Tibial artery (tissue), 4 donors: Measurements from ENCODE around the gene POU1F1.

ENCODE experiments used
- DNase-seq, 2 donors: peaks; one replicate each; pipeline ENCODE4 v3.0.0-alpha.2; 2019
- H3K27ac ChIP-seq, 2 donors: fragments of 200-600 bp; sonication (generic) in 1 of 2; 1 replicate in 1 of 2; 2 replicates in 1 of 2; pipeline ENCODE4 v1.5.1; 2018 to 2019; ENCODE audit warnings: mild to moderate bottlenecking in 1 of 2
- H3K27me3 ChIP-seq, 2 donors: fragments of 200-600 bp; sonication (generic) in 1 of 2; one replicate each; pipeline versions ENCODE4 v1.5.1 to v1.6.0; 2016 to 2019
- H3K36me3 ChIP-seq, 3 donors: fragments of 200-600 bp; sonication (generic) in 2 of 3; one replicate each; pipeline ENCODE4 v1.5.1; 2016 to 2019; ENCODE audit warnings: mild to moderate bottlenecking in 2 of 3
- H3K4me1 ChIP-seq, 4 donors: fragments of 200-600 bp; sonication (generic) in 2 of 4; 1 replicate in 3 of 4; 2 replicates in 1 of 4; pipeline ENCODE4 v1.5.1; 2016 to 2019
- H3K4me3 ChIP-seq, 2 donors: fragments of 200-600 bp; sonication (generic) in 1 of 2; 1 replicate in 1 of 2; 2 replicates in 1 of 2; pipeline ENCODE4 v1.5.1; 2018 to 2019; ENCODE audit warnings: mild to moderate bottlenecking in 2 of 2
- H3K9me3 ChIP-seq, 3 donors: fragments of 200-600 bp; sonication (generic) in 1 of 3; one replicate each; pipeline ENCODE4 v1.5.1; 2016 to 2019
- intact Hi-C: fragments of 100-400 bp; cut with DNase I; formaldehyde crosslinking; loops from one replicate; pipeline ENCODE4 v1.15.0; 2023; ENCODE audit warnings: low total_unique reads
- TF ChIP-seq, protein P1 (sequence below), 2 experiments: fragments of 200-600 bp in 1 of 2; fragments of 450-650 bp in 1 of 2; IDR thresholded peaks; one replicate each; pipeline ENCODE4 v1.5.1; 2017 to 2019; ENCODE audit warnings: antibody characterized with exemption in 2 of 2, mild to moderate bottlenecking in 1 of 2, moderate library complexity in 1 of 2

POU1F1 gene

DNA sequence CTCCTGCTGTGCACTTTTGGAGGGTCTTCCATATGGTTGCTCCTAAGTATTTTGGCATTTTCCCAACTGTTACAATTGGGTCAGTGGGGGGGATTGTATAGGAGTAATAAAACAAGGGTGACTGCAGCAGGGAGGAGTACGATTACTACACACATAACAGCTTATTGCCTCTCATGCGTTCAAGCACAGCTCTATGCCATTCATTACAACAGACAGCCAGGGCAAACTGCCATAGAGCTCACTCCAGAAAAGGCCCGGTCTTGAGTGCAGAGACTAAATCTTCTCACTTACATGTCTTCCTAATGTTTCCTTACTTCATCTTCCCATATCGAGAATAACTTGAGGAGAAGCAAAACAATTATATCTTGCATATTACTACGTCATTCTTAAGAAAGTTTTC, 50.7 kb downstream of the POU1F1 start:
- no peak for DNase-seq
- intact Hi-C loops, result no loop called here
- H3K27ac ChIP-seq, result no peak overlapping the region
- TF ChIP-seq, protein P1, sequence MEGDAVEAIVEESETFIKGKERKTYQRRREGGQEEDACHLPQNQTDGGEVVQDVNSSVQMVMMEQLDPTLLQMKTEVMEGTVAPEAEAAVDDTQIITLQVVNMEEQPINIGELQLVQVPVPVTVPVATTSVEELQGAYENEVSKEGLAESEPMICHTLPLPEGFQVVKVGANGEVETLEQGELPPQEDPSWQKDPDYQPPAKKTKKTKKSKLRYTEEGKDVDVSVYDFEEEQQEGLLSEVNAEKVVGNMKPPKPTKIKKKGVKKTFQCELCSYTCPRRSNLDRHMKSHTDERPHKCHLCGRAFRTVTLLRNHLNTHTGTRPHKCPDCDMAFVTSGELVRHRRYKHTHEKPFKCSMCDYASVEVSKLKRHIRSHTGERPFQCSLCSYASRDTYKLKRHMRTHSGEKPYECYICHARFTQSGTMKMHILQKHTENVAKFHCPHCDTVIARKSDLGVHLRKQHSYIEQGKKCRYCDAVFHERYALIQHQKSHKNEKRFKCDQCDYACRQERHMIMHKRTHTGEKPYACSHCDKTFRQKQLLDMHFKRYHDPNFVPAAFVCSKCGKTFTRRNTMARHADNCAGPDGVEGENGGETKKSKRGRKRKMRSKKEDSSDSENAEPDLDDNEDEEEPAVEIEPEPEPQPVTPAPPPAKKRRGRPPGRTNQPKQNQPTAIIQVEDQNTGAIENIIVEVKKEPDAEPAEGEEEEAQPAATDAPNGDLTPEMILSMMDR (IDR thresholded peaks at IDR 0.05), result no peak
- no peaks in the 10 kb centered on the region for H3K36me3 ChIP-seq
- no peaks in the 10 kb centered on the region for H3K9me3 ChIP-seq
- no peaks in the 10 kb centered on the region for H3K27me3 ChIP-seq
- H3K4me3 ChIP-seq, result no peak overlapping the region
- peaks cover 0 to 31% (median 3%) of the 10 kb centered on the region in 4 donors for H3K4me1 ChIP-seq

- DNase-seq, result no peak
- Histone ChIP-seq H3K4me3 (no peak overlapping the region), H3K9me3 (no peaks in the 10 kb centered on the region), H3K27ac (no peak overlapping the region), H3K4me1 (no peaks in the 10 kb centered on the region), H3K36me3 (no peaks in the 10 kb centered on the region), H3K27me3 (no peaks in the 10 kb centered on the region)
- intact Hi-C loops, result no loop called here
- TF ChIP-seq, protein P1 (IDR thresholded peaks at IDR 0.05), result no peak
Observed at GRCh38 chr3:87219611-87220010, 56.8 kb downstream of the POU1F1 start.

DNA sequence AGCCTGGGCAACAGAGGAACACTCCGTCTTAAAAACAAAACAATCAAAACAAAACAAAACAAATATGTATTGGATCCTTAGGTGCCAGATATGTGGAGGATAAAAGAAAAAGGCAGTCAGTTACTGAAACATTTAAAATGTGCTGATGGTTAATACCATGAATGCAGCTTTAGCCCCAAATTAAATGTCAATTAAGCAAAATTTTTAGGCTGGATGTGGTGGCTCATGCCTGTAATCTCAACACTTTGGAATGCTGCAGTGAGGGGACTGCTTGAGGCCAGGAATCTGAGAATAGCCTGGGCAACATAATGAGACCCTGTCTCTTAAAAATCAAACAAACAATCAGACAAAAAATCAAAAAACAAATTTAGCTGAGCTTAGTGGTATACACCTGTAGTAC, 57.8 kb downstream of the POU1F1 start:
- no peak overlapping the region for H3K4me3 ChIP-seq
- H3K4me1 ChIP-seq, result no peaks in the 10 kb centered on the region
- TF ChIP-seq, protein P1 (IDR thresholded peaks at IDR 0.05), result no peak
- DNase-seq, result no peak
- intact Hi-C loops, result no loop called here
- H3K27ac ChIP-seq, result no peak overlapping the region
- H3K9me3 ChIP-seq, result no peaks in the 10 kb centered on the region
- no peaks in the 10 kb centered on the region for H3K36me3 ChIP-seq
- no peaks in the 10 kb centered on the region for H3K27me3 ChIP-seq
